Stimulated activated naive B cell treated with anti-CD40 and anti-IgM and Interleukin-4, amounts not matched to agents 10 μg/mL and 1 μg/mL and 100 μg/mL, for 72 hours (primary cell): ENCODE results near the gene TMEFF1.
A peak's percentile ranks its signal among the peaks of the same experiment; 100 is the strongest.

ENCODE experiments used
- ATAC-seq, 2 donors: fragments of 150-1000 bp; cut with Tn5 transposase; replicated peaks; 2 replicates each; pipeline ENCODE4 v1.10.0; 2021; ENCODE audit warnings: moderate library complexity in 1 of 2
- DNase-seq: peaks from one replicate; pipeline ENCODE4 v3.0.0; 2021
- H3K27ac Mint-ChIP-seq: one replicate; pipeline ENCODE4 v1.8.0; 2022; ENCODE audit warnings: mild to moderate bottlenecking, mixed read lengths
- H3K27me3 Mint-ChIP-seq, 2 donors: one replicate each; pipeline ENCODE4 v1.8.0; 2022; ENCODE audit warnings: mixed read lengths in 2 of 2
- H3K36me3 Mint-ChIP-seq, 2 donors: one replicate each; pipeline ENCODE4 v1.8.0; 2022; ENCODE audit warnings: mixed read lengths in 2 of 2, mild to moderate bottlenecking in 1 of 2
- H3K4me1 Mint-ChIP-seq, 2 donors: one replicate each; pipeline ENCODE4 v1.8.0; 2022; ENCODE audit warnings: mixed read lengths in 2 of 2, mild to moderate bottlenecking in 1 of 2
- H3K4me3 Mint-ChIP-seq, 2 donors: one replicate each; pipeline ENCODE4 v1.8.0; 2022; ENCODE audit warnings: mild to moderate bottlenecking in 2 of 2, mixed read lengths in 2 of 2, moderate library complexity in 1 of 2
- H3K9me3 Mint-ChIP-seq, 2 donors: one replicate each; pipeline ENCODE4 v1.8.0; 2022; ENCODE audit warnings: mixed read lengths in 2 of 2, mild to moderate bottlenecking in 1 of 2

TMEFF1 gene, protein sequence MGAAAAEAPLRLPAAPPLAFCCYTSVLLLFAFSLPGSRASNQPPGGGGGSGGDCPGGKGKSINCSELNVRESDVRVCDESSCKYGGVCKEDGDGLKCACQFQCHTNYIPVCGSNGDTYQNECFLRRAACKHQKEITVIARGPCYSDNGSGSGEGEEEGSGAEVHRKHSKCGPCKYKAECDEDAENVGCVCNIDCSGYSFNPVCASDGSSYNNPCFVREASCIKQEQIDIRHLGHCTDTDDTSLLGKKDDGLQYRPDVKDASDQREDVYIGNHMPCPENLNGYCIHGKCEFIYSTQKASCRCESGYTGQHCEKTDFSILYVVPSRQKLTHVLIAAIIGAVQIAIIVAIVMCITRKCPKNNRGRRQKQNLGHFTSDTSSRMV

DNA sequence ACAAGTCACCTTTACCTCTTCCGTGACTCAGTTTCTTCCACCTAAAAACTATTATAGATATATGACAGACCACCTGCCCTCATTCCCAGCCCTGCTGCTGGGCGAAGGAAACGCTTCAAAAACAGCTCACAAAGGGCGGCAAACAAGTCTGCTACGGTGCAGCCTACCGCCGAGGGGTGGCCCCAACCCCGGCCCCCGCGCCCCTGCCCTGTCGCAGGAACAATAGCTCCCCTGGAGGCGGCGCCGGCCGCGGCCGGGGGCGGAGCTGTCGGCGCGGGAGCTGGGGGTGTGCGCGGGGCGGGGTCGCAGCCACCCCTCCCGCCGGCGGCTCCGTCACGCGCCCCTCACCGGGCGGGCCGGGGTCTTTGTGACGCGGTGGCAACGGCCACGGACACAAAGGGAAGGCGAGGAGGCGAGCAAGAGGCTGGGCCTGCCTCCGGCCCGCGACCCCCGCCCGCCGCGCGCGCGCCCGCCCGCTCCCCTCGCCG is at the start of gene TMEFF1:
Gene TMEFF1, plus strand, starts transcription at position 362 of the 488 bp plus-strand sequence. CDS start 396 bp downstream, outside the sequence.
- Mint-ChIP-seq H3K4me3 (peak within 1 kb of the TSS; percentile 78 to 87), H3K27me3 (peaks cover 37 to 38% of the 10 kb centered on the region in 2 donors), H3K4me1 (peaks cover 8 to 16% of the 10 kb centered on the region in 2 donors), H3K9me3 (no peaks in the 10 kb centered on the region), H3K36me3 (no peaks in the 10 kb centered on the region), H3K27ac (no peak within 1 kb of the TSS)
- DNase-seq: peak; percentile 6
- ATAC-seq: peak; percentile 58 to 68

DNA sequence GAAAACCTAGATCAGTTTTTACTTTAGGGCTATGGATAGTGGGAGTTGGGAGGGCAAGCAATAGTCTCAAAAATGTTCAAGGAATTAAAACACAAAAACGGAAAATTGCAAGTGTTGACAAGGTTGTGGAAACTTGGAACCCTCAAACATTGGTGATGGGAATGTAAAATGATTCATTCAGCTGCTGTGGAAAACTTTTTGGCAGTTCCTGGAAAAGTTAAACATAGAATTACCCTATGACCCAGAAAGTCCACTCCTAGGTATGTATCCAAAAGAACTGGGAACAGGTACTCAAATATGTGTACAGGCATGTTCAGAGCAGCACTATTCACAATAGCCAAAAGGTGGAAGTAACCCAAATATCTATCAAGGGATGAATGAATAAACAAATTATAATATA is 47.2 kb upstream of the TMEFF1 start:
- Mint-ChIP-seq H3K27me3 (peaks cover 4 to 7% of the 10 kb centered on the region in 2 donors), H3K36me3 (peaks cover 0 to 5% of the 10 kb centered on the region in 2 donors), H3K27ac (no peak overlapping the region), H3K4me1 (peaks cover 21 to 27% of the 10 kb centered on the region in 2 donors), H3K4me3 (peak overlapping the region in 1 of 2 donors; percentile 4), H3K9me3 (no peaks in the 10 kb centered on the region)
- ATAC-seq: no peak
- DNase-seq: no peak

DNA sequence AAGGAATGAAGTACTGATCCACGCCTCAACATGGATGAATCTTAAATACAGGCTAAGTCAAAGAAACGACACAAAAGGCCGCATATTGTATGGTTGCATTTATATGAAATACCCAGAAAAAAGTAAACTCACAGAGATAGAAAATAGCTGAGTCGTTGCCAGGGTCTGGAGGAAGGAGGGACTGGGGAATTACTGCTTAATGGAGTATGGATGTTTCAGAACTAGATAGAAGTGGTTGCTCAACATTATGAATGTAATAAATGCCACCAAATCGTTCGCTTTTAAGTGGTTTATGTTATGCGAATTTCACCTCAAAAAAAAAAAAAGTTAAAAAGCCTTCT is 46.8 kb upstream of the TMEFF1 start:
- H3K4me3 Mint-ChIP-seq: peak overlapping the region; percentile 93
- peaks cover 0 to 5% of the 10 kb centered on the region in 2 donors for H3K36me3 Mint-ChIP-seq
- H3K27ac Mint-ChIP-seq: peak overlapping the region; percentile 92
- DNase-seq: no peak
- no peak for ATAC-seq
- H3K27me3 Mint-ChIP-seq: peaks cover 4 to 7% of the 10 kb centered on the region in 2 donors
- H3K9me3 Mint-ChIP-seq: no peaks in the 10 kb centered on the region
- peaks cover 21 to 27% of the 10 kb centered on the region in 2 donors for H3K4me1 Mint-ChIP-seq

DNA sequence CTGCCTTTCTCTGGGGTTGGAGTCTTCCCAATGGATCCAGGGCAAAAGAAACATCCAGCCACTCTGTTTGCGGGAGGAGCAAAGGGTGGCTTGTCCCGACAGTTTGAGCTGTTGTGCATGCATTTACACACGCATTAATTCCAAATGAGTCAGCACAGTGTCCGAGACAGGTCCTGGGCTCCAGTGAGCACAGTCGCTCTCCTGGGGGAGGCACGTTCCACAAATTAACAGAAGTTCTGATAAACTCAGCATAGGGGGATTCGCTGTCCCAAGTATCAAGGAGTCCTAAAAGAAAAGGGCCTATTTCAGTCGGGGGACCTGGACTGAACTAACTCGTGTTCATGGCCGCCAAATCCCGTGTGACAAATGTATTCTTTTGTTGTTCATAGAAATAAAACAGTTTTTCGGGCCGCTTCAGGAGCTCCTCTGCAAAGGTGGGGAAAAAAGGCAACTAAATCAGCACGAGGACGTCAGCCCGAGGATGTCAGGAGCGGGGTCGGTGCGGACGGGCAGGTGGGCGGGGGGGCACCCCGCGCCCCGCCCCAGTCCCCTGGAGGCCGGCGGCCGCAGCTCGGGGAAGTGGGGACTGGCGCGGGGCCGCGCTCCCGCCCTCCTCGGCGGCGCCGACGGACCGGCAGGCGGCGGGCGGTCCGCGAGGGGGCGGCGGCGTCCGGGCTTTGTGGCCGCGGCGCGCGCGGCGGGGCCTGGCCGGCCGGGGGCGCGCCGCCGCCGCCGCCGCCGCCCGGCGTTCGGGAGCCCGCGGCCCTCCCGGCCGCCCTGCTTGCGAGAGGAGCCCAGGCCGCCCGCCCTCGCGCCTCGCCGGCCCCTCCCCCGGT is 46.2 kb upstream of the TMEFF1 start, which contains the start of gene MSANTD3:
Gene MSANTD3, plus strand, starts transcription at position 614 of the 836 bp plus-strand sequence. CDS start 14,796 bp downstream, outside the sequence.
- ATAC-seq (peak; percentile 85), DNase-seq (peak; percentile 20)
- peak within 1 kb of the TSS; percentile 92 for H3K27ac Mint-ChIP-seq
- H3K9me3 Mint-ChIP-seq: no peaks in the 10 kb centered on the region
- peaks cover 2 to 5% of the 10 kb centered on the region in 2 donors for H3K27me3 Mint-ChIP-seq
- peak within 1 kb of the TSS; percentile 93 for H3K4me3 Mint-ChIP-seq
- peaks cover 0 to 5% of the 10 kb centered on the region in 2 donors for H3K36me3 Mint-ChIP-seq
- peaks cover 21 to 27% of the 10 kb centered on the region in 2 donors for H3K4me1 Mint-ChIP-seq

DNA sequence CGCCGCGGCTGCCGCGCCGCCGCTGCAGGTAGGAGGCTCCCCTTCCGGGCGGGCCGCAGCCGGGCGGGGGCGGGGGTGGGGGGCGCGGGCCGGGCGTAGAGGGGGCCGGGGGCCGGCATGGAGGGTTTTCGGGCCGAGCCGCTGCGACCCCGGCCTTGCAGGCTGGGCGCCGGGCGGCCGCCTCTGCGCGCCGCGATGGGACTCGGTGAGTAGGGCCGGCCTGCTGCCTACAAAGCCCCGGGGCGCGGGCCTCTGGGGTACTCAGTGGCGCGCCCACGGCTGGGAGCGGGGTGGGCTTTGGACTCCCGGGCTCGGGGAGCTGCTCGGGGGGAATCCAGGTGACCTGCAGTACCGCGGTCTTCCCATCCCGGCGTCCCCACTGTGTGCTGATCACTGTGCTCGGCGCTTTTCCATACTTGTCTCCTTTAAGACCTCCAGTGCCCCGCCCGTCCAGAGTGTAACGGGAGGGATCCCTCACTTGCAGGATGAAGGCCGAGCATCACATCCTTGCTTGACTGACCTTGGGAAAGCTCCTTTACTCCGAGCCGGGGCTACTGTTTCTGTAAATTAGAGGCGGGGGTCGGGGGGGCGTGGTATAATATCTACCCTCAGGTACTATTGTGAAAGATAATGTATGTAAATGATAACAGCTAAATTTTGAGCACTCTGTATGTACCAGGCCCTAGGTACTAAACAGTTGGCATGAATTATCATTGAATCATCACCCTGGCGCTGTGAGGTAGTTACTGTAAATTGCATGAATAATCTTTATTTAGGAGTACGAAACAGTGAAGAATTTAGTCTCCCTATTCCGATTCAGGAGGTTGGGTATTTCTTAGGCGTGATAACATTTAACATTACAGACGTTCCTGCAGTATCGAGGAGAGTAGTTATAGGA is 45.3 kb upstream of the TMEFF1 start:
- Mint-ChIP-seq H3K4me3 (peak overlapping the region; percentile 83 to 84), H3K9me3 (no peaks in the 10 kb centered on the region), H3K27me3 (no peaks in the 10 kb centered on the region), H3K36me3 (peaks cover 0 to 5% of the 10 kb centered on the region in 2 donors), H3K27ac (peak overlapping the region; percentile 42), H3K4me1 (peaks cover 21 to 27% of the 10 kb centered on the region in 2 donors)
- ATAC-seq: peak; percentile 69 to 71
- peak; percentile 20 for DNase-seq

DNA sequence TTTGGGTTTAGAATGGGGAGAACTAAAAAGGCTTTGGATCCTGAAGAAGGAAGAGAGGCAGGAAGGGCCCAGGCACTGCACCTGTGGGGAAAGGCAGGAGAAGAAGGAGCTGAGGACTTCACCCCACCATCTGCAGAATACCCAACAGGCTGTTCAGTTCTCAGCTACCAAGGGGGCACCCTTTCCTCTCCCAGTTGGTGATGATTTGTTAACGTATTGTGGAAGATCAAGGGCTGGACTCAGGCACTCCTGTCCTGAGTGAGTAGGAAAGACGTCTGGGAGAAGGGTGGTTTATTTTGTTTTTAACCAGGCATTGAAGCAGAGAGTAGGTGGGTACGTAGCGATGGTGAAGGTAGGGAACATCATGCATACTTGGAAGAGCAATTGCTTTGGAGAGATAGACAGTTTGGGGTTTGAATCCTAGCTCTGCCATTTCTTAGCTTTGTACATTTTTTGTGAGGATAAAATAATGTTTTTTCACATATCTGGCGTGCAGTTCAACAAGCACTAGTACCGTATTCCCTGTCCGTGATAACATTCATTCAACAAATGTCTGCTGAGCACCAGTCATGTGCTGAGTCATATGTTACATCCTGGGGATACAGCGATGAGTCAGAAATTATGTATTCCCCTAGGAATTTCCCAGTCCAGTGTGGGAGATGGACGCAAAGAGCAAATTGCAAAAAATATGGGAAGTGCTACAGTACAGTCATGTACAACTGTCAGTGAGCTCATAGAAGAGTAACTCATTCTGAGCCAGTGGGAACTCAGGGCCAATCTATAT is 43.9 kb upstream of the TMEFF1 start:
- Mint-ChIP-seq H3K4me3 (no peak overlapping the region), H3K9me3 (no peaks in the 10 kb centered on the region), H3K27ac (no peak overlapping the region), H3K27me3 (no peaks in the 10 kb centered on the region), H3K4me1 (peaks cover 21 to 27% of the 10 kb centered on the region in 2 donors), H3K36me3 (peaks cover 0 to 5% of the 10 kb centered on the region in 2 donors)
- DNase-seq: no peak
- ATAC-seq: no peak

DNA sequence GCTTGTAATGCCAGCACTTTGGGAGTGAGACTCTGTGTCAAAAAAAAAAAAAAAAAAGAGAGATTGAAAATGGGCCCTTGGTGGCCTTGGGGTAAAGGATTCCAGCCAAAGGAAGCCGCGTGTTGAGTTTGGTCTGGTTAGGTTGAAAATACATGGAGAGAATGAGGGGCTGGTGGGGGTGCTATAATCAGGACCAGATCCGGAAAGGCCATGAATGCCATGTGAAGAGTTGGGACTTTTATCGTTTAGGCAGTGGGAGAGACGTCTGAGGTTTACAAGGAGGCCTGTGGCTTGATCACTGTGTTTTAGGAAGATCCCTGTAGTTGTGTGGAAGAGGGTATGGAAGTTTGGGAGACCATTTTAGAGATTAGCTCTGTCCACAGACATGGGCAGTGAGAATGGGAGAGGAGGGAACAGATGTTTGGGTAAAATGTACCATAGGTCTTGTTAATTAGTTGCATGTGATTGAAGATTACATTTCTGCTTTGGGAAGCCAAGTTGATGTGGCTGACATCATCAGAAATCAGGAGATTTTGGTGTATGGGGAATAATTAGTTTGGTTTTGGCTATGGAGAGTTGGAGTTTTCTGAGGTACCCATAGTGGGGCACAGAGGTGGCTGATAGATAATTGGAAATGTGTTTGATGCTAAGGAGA is 42.5 kb upstream of the TMEFF1 start:
- Mint-ChIP-seq H3K27ac (no peak overlapping the region), H3K4me3 (no peak overlapping the region), H3K9me3 (no peaks in the 10 kb centered on the region), H3K4me1 (peaks cover 21 to 27% of the 10 kb centered on the region in 2 donors), H3K27me3 (no peaks in the 10 kb centered on the region), H3K36me3 (peaks cover 0 to 5% of the 10 kb centered on the region in 2 donors)
- no peak for ATAC-seq
- DNase-seq: no peak

DNA sequence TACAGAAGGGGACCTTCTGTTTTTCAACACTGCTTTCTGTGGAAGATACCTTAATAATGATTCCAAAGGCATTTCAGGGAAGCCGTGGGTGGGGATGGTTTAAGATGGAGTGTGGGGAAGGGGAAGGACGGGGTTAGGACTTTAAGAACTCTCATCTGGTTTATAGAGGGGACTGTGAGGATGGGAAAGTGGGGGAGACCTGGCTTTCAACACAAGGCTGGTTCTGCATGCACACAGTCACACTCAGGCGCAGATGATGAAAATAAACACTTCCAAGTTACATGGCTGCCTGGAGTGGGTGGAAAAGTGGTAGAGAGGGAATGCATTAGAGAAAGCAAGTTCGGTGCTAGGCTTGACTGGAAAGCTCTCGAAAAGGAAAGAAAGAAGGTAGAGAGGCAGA is 41.1 kb upstream of the TMEFF1 start:
- no peak overlapping the region for H3K4me3 Mint-ChIP-seq
- H3K27me3 Mint-ChIP-seq: no peaks in the 10 kb centered on the region
- no peak overlapping the region for H3K27ac Mint-ChIP-seq
- DNase-seq (no peak), ATAC-seq (no peak)
- no peaks in the 10 kb centered on the region for H3K9me3 Mint-ChIP-seq
- H3K4me1 Mint-ChIP-seq: peaks cover 16 to 20% of the 10 kb centered on the region in 2 donors
- H3K36me3 Mint-ChIP-seq: peaks cover 0 to 5% of the 10 kb centered on the region in 2 donors

DNA sequence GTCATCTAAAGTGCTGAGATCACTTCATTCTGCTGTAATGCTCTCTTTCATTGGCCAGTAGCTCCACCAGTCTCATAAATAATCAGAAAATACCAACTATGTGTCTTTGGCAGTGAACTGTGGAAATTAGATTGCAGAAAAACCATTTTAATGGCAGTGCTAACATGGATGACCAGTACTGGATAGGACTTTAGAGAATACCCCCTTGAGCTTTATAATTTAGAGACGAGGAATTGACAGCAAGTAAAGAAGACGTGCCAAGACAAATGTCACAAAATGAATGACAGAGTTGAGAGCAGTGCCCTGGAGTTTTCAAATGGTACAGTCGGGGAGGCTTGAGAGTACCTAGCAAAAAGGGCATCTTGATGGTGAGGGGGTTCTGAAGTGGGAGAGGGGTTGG is 40.2 kb upstream of the TMEFF1 start:
- DNase-seq (no peak), ATAC-seq (no peak)
- Mint-ChIP-seq H3K4me3 (no peak overlapping the region), H3K9me3 (no peaks in the 10 kb centered on the region), H3K36me3 (peaks cover 0 to 5% of the 10 kb centered on the region in 2 donors), H3K27ac (no peak overlapping the region), H3K4me1 (peaks cover 15 to 18% of the 10 kb centered on the region in 2 donors), H3K27me3 (no peaks in the 10 kb centered on the region)

DNA sequence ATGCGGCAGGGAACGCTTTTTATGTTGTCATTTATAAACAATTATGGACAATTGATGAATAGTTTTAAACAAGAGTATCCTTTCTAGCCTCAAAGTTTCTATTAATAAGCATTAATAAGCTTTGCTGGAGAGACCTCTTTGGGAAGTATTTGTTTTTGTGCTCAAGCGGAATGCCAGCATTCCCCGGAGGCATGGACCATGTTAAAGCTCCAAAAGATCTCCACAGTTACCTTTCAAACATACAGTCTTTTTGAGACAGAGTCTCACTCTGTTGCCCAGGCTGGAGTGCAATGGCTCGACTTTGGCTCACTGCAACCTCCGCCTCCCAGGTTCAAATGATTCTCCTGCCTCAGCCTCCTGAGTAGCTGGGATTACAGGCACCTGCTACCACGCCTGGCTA is 36.4 kb upstream of the TMEFF1 start:
- DNase-seq (no peak), ATAC-seq (no peak)
- H3K27ac Mint-ChIP-seq: no peak overlapping the region
- H3K27me3 Mint-ChIP-seq: no peaks in the 10 kb centered on the region
- H3K4me3 Mint-ChIP-seq: no peak overlapping the region
- no peaks in the 10 kb centered on the region for H3K36me3 Mint-ChIP-seq
- no peaks in the 10 kb centered on the region for H3K9me3 Mint-ChIP-seq
- H3K4me1 Mint-ChIP-seq: no peaks in the 10 kb centered on the region

DNA sequence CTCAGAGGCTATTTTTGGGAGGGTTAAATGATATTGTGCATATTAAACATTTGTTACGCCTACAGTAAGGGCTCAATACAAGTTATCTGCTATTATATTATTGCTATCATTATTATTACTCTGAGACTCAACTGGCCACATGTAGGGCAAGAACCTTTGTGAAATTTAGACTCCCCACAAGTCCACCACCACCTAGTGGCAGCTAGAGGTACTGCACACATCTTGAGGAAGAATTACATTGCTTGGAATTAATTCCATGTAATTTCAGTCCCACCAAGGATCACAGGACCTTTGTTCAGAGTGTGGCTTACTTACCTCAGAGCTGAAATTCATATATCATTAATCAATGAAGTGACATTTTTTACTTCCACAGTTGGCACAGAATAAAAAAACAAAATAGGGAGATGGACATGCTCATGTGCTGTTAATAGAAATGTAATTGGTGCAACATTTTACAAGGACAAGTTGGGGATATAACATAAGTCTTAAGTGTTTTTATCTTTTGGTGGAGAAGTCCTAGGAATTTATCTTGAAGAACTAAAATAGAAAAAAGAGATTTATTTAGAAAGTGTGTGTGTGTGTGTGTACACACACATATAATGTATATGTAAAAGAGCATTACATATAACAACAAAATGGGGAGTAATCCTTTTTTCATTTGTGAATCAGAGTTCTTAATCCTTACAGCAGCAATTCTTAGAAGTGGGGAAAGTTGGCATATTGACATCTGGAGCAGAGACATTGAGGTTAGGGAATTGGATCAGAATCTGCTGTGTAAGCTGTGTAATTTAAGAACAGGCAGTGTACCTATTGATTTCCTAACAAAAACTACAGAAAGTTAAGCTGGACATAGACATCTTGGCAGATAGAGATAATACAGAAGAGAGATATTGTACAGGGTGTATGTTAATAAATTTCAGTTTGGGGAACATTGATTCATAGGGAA is 34.8 kb upstream of the TMEFF1 start:
- Mint-ChIP-seq H3K4me1 (no peaks in the 10 kb centered on the region), H3K27ac (no peak overlapping the region)

DNA sequence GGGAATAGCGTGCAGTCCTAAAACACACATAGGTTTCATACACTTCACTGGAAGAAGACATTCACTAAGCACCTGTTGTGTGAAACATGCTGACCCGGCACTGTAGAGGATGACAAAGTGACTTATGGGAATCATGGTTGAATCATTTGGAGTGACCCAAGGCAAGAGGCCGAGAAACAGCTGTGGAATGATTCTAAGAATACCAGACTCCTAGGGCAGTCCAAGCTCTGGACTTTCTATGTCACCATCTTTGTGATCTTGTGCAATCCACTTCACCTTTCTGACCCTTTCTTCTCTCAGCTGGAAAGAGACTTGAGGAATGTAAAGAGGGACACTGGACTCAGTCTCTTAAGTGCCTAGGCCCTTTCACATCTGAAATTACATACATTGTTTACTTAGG is 32.9 kb upstream of the TMEFF1 start:
- peaks cover 3 to 5% of the 10 kb centered on the region in 2 donors for H3K4me1 Mint-ChIP-seq
- H3K36me3 Mint-ChIP-seq: peaks cover 2 to 10% of the 10 kb centered on the region in 2 donors
- H3K27me3 Mint-ChIP-seq: no peaks in the 10 kb centered on the region
- H3K27ac Mint-ChIP-seq: no peak overlapping the region
- no peak overlapping the region for H3K4me3 Mint-ChIP-seq
- ATAC-seq: no peak
- no peaks in the 10 kb centered on the region for H3K9me3 Mint-ChIP-seq
- no peak for DNase-seq

More for the DNA sequence above, 34.8 kb upstream of the TMEFF1 start:
- DNase-seq: peak; percentile 17
- Mint-ChIP-seq H3K9me3 (no peaks in the 10 kb centered on the region), H3K27me3 (no peaks in the 10 kb centered on the region), H3K36me3 (peaks cover 2 to 7% of the 10 kb centered on the region in 2 donors), H3K4me3 (no peak overlapping the region)
- peak; percentile 45 to 47 for ATAC-seq
